AG04450 (cell line): Measurements from ENCODE around the gene ELP4. TPM values are rescaled to one million over a fixed set of nuclear protein-coding genes. Genes with fewer than 3 reads are reported as not detected.

Experiments
- CTCF ChIA-PET: fragments of 300-600, 350-600 bp; formaldehyde crosslinking; extraction: SDS; loops from one replicate; lab custom pipeline; 2022; ENCODE audit warnings: antibody characterized with exemption, inconsistent platforms; lab: Charles Lee
- POLR2A ChIA-PET: fragments of 350-600 bp; formaldehyde crosslinking; extraction: SDS; loops from one replicate; lab custom pipeline; 2021; ENCODE audit warnings: antibody characterized with exemption, inconsistent platforms; lab: Yijun Ruan, JAX
- DNase-seq: peaks from one replicate; pipeline ENCODE4 v3.0.0-alpha.2; 2011; ENCODE audit warnings: low read depth, low spot score
- H3K27ac ChIP-seq: one replicate; pipeline ENCODE4 v1.5.1; 2012; ENCODE audit warnings: low read depth, low read length, control low read depth
- H3K27me3 ChIP-seq: one replicate; pipeline ENCODE4 v1.6.0; 2012; ENCODE audit warnings: low read length; ENCODE audit not compliant: control insufficient read depth, insufficient read depth
- H3K4me3 ChIP-seq: 2 replicates; pipeline ENCODE4 v1.5.1; 2011; ENCODE audit warnings: mild to moderate bottlenecking, low read depth, low read length, control low read depth
- H3K9me3 ChIP-seq: 2 replicates; pipeline ENCODE4 v1.5.1; 2012; ENCODE audit warnings: low read length; ENCODE audit not compliant: control insufficient read depth, insufficient read depth
- polyA plus RNA-seq: library from polyadenylated mRNA; depleted of rRNA; stranded (reverse); fragments of >200 nt; gene quantifications from 2 replicates; pipeline ENCODE4 v1.2.3, GENCODE V29; 2011
- TF ChIP-seq, protein P1 (sequence below): IDR thresholded peaks from 2 replicates; pipeline ENCODE4 v1.5.1; 2011; ENCODE audit warnings: low read depth, low read length, control low read depth, inconsistent platforms

The ELP4 gene
- polyA plus RNA-seq, 1 experiment, result 15.5 TPM

DNA sequence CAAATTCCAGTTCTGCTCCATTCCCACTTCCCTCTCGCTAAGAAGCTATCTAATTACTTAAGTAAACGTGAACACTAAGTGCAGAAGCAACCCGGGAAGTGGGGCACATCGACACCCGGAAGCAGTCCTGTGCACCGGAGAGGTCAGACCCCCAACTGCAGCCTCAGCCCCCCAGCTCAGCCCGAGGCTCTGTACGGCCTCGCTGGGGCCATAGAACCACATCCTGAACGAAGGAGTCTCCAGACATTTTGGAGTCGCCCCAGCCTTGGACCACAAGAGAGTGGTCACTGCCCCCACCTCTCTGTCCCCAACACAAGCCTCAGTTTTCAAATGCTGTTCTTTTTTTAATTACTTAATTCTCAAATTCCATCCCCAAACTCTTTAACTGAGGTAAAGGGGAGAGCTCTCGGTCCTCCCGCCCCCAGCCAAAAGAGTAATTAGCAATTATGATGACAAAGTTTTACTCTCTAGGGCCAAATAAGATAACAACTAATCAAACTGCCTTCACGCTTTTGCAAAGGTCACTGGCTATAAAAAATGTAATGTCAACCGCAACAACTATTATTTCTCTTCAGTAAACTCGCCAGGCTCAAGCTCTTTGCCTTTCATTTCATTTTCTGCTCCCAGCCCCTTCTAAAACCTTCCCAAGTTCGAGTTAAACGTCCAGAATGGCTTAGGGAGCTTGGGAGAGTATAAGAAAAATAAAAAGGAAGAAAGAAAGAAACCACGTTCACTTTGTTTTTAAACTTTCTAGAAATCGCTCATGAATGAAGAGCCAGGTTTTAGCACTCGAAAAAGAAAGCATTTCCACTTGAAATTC lies 299.4 kb downstream of the ELP4 start:
- Histone ChIP-seq H3K27me3 (peaks cover 97% of the 10 kb centered on the region), H3K27ac (no peak overlapping the region), H3K4me3 (no peak overlapping the region), H3K9me3 (peaks cover 27% of the 10 kb centered on the region; the same call in 1 of the 2 replicates)
- ChIA-PET POLR2A (no interaction called here), CTCF (no interaction called here)
- no peak for DNase-seq
- TF ChIP-seq, protein P1, sequence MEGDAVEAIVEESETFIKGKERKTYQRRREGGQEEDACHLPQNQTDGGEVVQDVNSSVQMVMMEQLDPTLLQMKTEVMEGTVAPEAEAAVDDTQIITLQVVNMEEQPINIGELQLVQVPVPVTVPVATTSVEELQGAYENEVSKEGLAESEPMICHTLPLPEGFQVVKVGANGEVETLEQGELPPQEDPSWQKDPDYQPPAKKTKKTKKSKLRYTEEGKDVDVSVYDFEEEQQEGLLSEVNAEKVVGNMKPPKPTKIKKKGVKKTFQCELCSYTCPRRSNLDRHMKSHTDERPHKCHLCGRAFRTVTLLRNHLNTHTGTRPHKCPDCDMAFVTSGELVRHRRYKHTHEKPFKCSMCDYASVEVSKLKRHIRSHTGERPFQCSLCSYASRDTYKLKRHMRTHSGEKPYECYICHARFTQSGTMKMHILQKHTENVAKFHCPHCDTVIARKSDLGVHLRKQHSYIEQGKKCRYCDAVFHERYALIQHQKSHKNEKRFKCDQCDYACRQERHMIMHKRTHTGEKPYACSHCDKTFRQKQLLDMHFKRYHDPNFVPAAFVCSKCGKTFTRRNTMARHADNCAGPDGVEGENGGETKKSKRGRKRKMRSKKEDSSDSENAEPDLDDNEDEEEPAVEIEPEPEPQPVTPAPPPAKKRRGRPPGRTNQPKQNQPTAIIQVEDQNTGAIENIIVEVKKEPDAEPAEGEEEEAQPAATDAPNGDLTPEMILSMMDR, result no peak

DNA sequence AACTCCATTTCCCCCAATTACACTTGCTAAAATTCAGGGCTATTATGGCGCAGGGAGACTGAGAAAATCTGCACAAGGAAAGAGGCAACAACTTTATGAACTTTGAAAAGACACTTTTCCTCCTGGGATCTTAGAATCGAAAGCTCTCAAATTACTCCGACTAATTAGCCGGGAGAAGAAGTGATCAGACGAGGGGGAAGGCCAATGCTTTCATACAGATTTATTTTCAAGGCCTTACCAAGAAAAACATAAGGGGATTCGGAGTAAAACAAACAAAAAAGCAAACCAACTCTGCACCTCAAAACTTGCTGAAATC lies 299.9 kb downstream of the ELP4 start:
- H3K4me3 ChIP-seq, result no peak overlapping the region
- H3K9me3 ChIP-seq, result peaks cover 22% of the 10 kb centered on the region; the same call in 1 of the 2 replicates
- TF ChIP-seq, protein P1, result no peak
- ChIA-PET CTCF (interaction anchor here (1.5 kb wide), 1 partner anchor 168 kb away, joined by 3 read pairs; no protein-coding TSS in a partner anchor), POLR2A (no interaction called here)
- DNase-seq, result no peak
- peaks cover 97% of the 10 kb centered on the region for H3K27me3 ChIP-seq
- H3K27ac ChIP-seq, result peak overlapping the region; percentile 2

DNA sequence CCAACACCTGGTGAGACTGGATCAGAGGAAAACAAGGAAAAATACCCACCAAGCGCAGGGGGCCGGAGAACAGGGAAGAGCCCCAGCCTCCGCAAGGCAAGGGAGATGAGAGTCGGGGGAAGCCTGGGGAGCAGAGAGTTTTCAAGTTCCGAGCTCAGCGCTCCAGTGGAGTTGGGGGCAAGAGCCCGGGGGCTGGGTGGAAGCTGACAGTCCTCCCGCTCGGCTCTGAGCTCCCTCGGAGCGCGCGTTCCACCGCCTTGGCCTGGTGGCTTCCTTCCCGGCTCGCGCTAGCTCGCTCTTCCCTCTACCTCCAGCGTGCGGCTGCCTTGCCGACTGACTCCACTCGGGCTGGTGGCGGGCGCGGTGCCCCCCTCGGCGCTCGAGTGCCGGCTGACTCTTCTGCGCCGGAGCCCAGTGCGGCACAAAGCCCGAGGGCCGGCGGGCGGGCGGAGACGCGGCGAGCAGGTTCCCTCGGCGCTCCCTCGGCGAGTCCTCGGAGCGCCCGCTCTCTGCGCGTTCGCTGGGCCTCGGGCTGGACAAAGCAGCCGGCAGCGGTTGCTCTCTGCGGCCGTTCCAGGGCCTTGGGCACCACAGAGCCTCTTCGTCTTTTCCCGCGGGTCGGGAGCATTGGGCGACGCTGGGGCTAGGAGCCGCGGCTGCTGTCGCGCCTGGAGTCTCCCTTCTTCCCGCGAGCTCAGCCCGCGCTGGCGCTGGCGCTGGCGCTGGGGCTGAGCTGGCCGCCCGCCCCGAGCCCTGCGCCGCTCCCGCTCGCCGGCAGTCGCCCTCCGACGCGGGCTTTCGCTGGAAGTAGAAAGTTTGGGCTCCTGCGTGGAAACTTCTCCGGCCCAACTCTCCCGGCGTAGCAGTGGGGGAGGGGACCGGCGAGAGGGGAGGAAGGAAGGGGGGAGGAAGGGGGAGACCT lies 300.6 kb downstream of the ELP4 start:
- CTCF ChIA-PET, result interaction anchor here (1.5 kb wide), 1 partner anchor 169 kb away, joined by 3 read pairs; no protein-coding TSS in a partner anchor
- DNase-seq, result no peak
- peak overlapping the region; percentile 41 for H3K4me3 ChIP-seq
- H3K27me3 ChIP-seq, result peaks cover 98% of the 10 kb centered on the region
- H3K27ac ChIP-seq, result peak overlapping the region; percentile 2
- peaks cover 17% of the 10 kb centered on the region; the same call in 1 of the 2 replicates for H3K9me3 ChIP-seq
- TF ChIP-seq, protein P1, result no peak
- POLR2A ChIA-PET, result no interaction called here

DNA sequence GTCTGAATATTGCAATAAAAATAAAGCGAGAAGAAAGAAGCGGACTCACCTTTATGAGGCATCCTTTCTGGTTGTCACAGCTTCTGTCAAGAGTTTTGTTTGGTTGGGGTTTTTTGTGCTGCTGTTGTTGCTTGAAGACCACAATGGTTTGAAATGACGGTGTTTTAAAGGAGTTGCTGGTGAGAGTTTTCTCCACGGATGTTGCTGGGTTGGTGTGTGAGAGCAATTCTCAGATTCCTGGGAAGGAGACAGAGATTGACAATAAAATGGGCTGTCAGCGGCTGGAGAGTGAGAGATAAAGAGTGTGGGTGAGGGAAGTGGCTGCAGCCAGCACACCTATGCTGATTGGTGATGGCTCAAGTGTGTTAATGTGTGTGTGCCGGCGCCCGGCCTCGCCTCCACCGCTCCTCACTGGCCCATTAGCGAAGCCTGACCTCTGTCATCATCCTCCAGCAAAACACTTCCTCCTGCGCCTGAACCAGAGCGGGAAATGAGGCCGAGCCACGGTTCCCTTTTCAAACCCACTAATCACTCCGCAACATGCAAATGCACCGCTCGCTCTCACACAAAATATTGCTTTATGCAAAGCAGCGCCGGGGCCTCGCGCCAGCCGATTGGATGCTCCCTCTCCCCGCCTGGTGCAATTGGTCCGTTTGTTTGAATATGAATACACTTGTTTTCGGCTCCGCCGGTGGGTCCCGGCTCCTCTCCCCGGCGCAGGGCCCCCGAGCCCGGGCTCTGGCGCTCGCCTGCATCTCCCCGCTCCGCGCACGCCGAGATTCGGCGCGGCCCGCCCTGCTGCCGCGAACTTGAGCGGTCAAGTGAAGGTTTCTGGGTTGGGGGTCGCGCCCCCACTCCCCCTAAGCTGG lies 301.4 kb downstream of the ELP4 start, which contains the start of gene PAX6:
PAX6 (minus strand) TSS at position 544 of the 869 bp plus-strand sequence. CDS start 4,911 bp downstream, outside the sequence.
- TF ChIP-seq, protein P1, result no peak
- H3K27ac ChIP-seq, result no peak within 1 kb of the TSS
- CTCF ChIA-PET, result interaction anchor here (1.5 kb wide), 1 partner anchor 169 kb away, joined by 3 read pairs; no protein-coding TSS in a partner anchor
- H3K4me3 ChIP-seq, result peak within 1 kb of the TSS; percentile 41
- H3K27me3 ChIP-seq, result peaks cover 98% of the 10 kb centered on the region
- POLR2A ChIA-PET, result no interaction called here
- peaks cover 8% of the 10 kb centered on the region; the same call in 1 of the 2 replicates for H3K9me3 ChIP-seq
- DNase-seq, result no peak
